Heart left ventricle (tissue), 16 donors: Measurements from ENCODE around the gene OLFM1. TPM values are rescaled to one million over a fixed set of nuclear protein-coding genes. Genes with fewer than 3 reads are reported as not detected.

Experiments
- ATAC-seq, 4 donors: fragments of 200-7000 bp; cut with Tn5 transposase; one replicate each; pipeline ENCODE4 v1.9.1; 2020 to 2022; ENCODE audit warnings: moderate library complexity in 4 of 4, mild to moderate bottlenecking in 3 of 4, moderate number of reproducible peaks in 1 of 4
- DNase-seq, 5 donors: peaks; one replicate each; pipeline ENCODE4 v3.0.0-alpha.2; 2020
- H3K27ac ChIP-seq, 12 donors: fragments of 200-600 bp; sonication (generic) in 4 of 12; one replicate each; pipeline versions ENCODE4 v1.5.0 to v1.8.0; 2016 to 2022; ENCODE audit warnings: mild to moderate bottlenecking in 2 of 12
- H3K27me3 ChIP-seq, 9 donors: fragments of 200-600 bp; sonication (generic) in 2 of 9; one replicate each; pipeline versions ENCODE4 v1.5.1 to v1.8.0; 2016 to 2022; ENCODE audit warnings: mild to moderate bottlenecking in 3 of 9
- H3K36me3 ChIP-seq, 9 donors: fragments of 200-600 bp; sonication (generic) in 2 of 9; one replicate each; pipeline versions ENCODE4 v1.5.0 to v1.8.0; 2018 to 2022; ENCODE audit warnings: mild to moderate bottlenecking in 2 of 9
- H3K4me1 ChIP-seq, 12 donors: fragments of 200-600 bp; sonication (generic) in 4 of 12; one replicate each; pipeline versions ENCODE4 v1.5.0 to v1.8.0; 2016 to 2022; ENCODE audit warnings: mild to moderate bottlenecking in 3 of 12
- H3K4me3 ChIP-seq, 12 donors: fragments of 200-600 bp; sonication (generic) in 4 of 12; one replicate each; pipeline versions ENCODE4 v1.5.0 to v1.8.0; 2017 to 2022; ENCODE audit warnings: mild to moderate bottlenecking in 9 of 12, moderate library complexity in 4 of 12
- H3K9me3 ChIP-seq, 12 donors: fragments of 200-600 bp; sonication (generic) in 4 of 12; one replicate each; pipeline versions ENCODE4 v1.5.0 to v1.8.0; 2016 to 2022; ENCODE audit warnings: mild to moderate bottlenecking in 1 of 12
- POLR2A ChIP-seq, 2 donors: fragments of 450-650 bp; IDR thresholded peaks; one replicate each; pipeline ENCODE4 v1.6.1; 2017; ENCODE audit warnings: antibody characterized with exemption in 2 of 2, mild to moderate bottlenecking in 2 of 2, moderate library complexity in 2 of 2
- WGBS, 4 donors: extraction: QIAGEN DNeasy Blood & Tissue Kit in 2 of 4; methylation state at CpG; one replicate each; pipeline versions ENCODE4 v1.1.5 to v1.1.7; 2013 to 2018; 5-methylcytosine and 5-hydroxymethylcytosine counted together
- intact Hi-C, 10 donors: fragments of 100-400 bp; cut with DNase I; formaldehyde crosslinking; loops; one replicate each; pipeline versions ENCODE4 v1.11.1 to v1.14.2; 2022
- polyA plus RNA-seq, 2 donors: library from polyadenylated mRNA; stranded (reverse); fragments of 200-250 nt; gene quantifications; one replicate each; pipeline ENCODE4 v1.2.3, GENCODE V29; 2013
- total RNA-seq, 9 donors: library from RNA; depleted of rRNA in 2 of 9; stranded (reverse); fragments of >200 nt in 2 of 9; fragmentation: NEBNext Ultra II Directional in 3 of 9; extraction: Animal tissue kit (Norgen Biotek cat#: 25700) in 3 of 9; gene quantifications; one replicate each; pipeline versions ENCODE4 v1.1.0 to v1.2.4, GENCODE V29; 2016 to 2023
- TF ChIP-seq, protein P1 (sequence below), 12 donors: fragments of 200-600 bp; sonication (generic) in 4 of 12; IDR thresholded peaks; one replicate each; pipeline versions ENCODE4 v1.5.0 to v1.8.0; 2018 to 2022; ENCODE audit warnings: antibody characterized with exemption in 12 of 12, mild to moderate bottlenecking in 5 of 12
- donor health status: ischemic (EF 13 %, LVEDD 7.1; RV severe dilation, severe dysfunction).
- donor health status: healthy with polysubstance abuse.
- donor health status: DM: no; HTN: yes; CAD: no.
- donor health status: DM: no; HTN: no; CAD: no.
- donor health status: ischemic (EF 25% LVEDD 6.9; RV normal size, moderate dysfunction).
- donor health status: ischemic (EF 25% LVEDD 5.7; RV mildly dilated, moderate dysfunction).
- donor health status: healthy.
- donor health status: DM: yes; HTN: yes; CAD: no.
- donor health status: ischemic (EF 35%, LVEDD 5.7; RV mildly dilated, moderate dysfunction).
- donor health status: nonischemic (EF 11% LVEDD 7.7; RV severe dilation, severe dysfunction).
- donor health status: DM: yes; HTN: yes; CAD: no.
- donor health status: PGD.
- donor health status: ischemic (EF 29% LVEDD 5.4; RV normal size, mild dysfunction).
- donor health status: nonischemic (EF 23%, LVEDD 6.1; RV moderate dilation, normal function).

The OLFM1 gene
- total and polyA plus RNA-seq, 11 donors, result 3.5 to 11.8 (median 8.1) TPM

DNA sequence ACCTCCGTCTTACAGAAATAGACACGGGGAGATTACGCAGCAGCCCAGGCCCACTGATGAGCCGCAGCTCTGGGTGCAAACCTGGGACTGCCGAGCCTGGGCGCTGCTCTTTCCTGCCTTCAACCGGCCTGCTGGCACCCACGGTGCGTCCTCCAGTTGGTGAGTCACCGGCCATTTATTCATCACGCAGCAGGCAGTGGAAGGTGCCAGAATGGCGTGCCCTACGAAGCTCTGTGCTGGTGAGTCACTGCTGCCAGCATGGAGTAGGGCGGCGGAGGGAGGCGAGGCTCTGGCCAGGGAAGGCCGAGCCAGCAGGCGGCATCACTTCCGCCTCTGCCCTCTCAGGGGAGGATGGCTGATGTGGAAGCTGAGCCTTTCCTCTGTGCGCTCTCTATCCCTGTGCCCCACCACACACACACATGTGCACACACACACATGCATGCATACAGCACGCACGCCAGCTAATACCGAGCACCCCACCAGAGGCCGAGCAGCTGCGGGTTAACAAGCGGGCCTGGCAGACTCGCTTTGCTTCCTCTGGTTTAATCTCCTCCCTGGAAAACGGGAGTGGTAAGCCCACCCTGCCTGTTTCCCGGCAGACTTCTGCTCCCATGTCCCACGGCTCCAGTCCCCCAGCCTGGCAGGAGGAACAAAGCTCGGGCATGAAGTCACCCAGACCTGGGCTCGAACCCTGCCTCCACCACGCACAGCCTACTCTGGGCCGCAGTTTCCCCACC is 39.2 kb downstream of the OLFM1 start:
- H3K36me3 ChIP-seq, result no peaks in the 10 kb centered on the region
- H3K27me3 ChIP-seq, result peaks cover 0 to 28% (median 2%) of the 10 kb centered on the region in 9 donors
- TF ChIP-seq POLR2A (IDR thresholded peaks at IDR 0.05), result no peak
- TF ChIP-seq, protein P1, sequence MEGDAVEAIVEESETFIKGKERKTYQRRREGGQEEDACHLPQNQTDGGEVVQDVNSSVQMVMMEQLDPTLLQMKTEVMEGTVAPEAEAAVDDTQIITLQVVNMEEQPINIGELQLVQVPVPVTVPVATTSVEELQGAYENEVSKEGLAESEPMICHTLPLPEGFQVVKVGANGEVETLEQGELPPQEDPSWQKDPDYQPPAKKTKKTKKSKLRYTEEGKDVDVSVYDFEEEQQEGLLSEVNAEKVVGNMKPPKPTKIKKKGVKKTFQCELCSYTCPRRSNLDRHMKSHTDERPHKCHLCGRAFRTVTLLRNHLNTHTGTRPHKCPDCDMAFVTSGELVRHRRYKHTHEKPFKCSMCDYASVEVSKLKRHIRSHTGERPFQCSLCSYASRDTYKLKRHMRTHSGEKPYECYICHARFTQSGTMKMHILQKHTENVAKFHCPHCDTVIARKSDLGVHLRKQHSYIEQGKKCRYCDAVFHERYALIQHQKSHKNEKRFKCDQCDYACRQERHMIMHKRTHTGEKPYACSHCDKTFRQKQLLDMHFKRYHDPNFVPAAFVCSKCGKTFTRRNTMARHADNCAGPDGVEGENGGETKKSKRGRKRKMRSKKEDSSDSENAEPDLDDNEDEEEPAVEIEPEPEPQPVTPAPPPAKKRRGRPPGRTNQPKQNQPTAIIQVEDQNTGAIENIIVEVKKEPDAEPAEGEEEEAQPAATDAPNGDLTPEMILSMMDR (IDR thresholded peaks at IDR 0.05), result no peak
- WGBS, 4 donors, result 77 to 81% (median 79%) methylated on average over 22 to 34 of the region's 34 CpGs
- intact Hi-C loops, result no loop called here
- no peak for DNase-seq
- H3K4me1 ChIP-seq, result no peaks in the 10 kb centered on the region
- H3K27ac ChIP-seq, result no peak overlapping the region
- no peaks in the 10 kb centered on the region for H3K9me3 ChIP-seq
- H3K4me3 ChIP-seq, result no peak overlapping the region
- peak in 1 of 4 donors; percentile 18 for ATAC-seq

DNA sequence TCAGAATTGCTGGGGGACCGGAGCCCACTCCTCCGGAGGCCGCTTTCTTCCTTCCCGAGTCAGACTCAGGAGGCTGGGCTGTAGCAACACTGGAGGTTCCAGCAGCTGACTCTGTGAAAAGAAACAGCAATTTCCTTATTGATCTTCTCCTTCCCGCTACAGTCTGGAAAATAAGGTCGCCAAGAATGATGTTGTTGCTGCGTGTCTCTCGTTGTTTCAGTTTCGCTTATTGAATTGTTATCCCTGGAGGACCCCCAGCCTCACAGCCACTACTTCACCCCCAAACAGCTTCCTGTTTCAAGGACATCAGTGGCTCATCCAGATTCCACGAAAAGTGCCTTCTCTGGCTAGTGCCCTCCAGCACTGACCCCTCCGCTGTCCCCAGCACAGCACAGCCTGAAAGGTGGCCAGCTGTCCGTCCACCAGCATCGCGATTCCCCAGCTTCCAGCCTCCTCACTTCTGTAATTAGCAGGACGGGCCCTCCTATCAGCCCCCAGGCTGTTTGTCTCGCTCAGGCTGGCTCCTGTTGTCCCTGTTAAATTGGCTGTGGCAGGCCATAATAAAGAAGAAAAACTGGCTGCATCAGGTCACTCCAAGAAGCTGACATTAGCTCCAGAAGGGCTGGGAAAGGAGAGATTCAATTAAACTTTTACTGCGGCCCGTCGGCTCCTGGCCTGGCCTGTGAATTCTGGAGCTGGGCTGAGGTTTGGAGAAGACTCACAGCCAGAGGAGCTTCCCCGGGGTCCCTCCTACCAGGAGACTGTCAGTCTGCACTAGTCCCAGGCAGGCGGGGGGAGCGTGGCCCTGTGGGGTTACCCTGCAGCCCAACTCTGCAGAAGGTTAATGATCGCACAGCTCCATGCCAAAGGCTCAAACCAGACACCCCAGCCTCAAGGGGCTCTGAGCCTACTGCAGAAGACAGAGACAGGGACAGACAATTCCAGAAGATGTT is 40.5 kb downstream of the OLFM1 start:
- 59 to 71% (median 63%) methylated on average over 22 to 23 of the region's 23 CpGs for WGBS, 4 donors
- Histone ChIP-seq H3K4me3 (no peak overlapping the region), H3K27me3 (peaks cover 0 to 42% (median 5%) of the 10 kb centered on the region in 9 donors), H3K9me3 (no peaks in the 10 kb centered on the region), H3K4me1 (no peaks in the 10 kb centered on the region), H3K27ac (no peak overlapping the region), H3K36me3 (no peaks in the 10 kb centered on the region)
- TF ChIP-seq, protein P1 (IDR thresholded peaks at IDR 0.05), result no peak
- TF ChIP-seq POLR2A (IDR thresholded peaks at IDR 0.05), result no peak
- no peak for ATAC-seq
- intact Hi-C loops, result no loop called here
- no peak for DNase-seq

DNA sequence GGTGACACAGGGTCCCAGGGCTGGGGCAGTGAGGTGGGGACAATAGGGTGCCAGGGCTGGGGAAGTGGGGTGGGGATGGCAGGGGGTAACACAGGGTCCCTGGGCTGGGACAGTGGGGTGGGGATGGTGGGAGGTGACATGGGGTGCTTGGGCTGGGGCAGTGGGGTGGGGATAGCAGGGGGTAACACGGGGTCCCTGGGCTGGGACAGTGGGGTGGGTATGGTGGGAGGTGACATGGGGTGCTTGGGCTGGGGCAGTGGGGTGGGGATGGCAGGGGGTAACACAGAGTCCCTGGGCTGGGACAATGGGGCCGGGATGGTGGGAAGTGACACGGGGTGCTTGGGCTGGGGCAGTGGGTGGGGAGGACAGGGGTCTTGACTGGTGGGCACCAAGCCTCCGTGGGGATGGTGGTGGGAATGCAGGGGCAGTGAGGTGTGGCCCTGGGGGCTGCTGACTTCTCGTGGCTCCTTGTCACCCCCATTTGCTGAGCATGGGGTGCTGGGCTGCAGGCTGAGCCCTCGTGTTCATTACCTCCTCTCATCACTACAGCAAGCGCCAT is 41.7 kb downstream of the OLFM1 start:
- no peaks in the 10 kb centered on the region for H3K4me1 ChIP-seq
- TF ChIP-seq, protein P1 (IDR thresholded peaks at IDR 0.05), result no peak
- no peaks in the 10 kb centered on the region for H3K36me3 ChIP-seq
- ATAC-seq (peak in 1 of 4 donors; percentile 31), DNase-seq (no peak)
- peaks cover 0 to 54% (median 12%) of the 10 kb centered on the region in 9 donors for H3K27me3 ChIP-seq
- intact Hi-C loops, result no loop called here
- 83 to 89% (median 88%) methylated on average over 7 of the region's 7 CpGs for WGBS, 4 donors
- H3K4me3 ChIP-seq, result no peak overlapping the region
- H3K27ac ChIP-seq, result no peak overlapping the region
- no peaks in the 10 kb centered on the region for H3K9me3 ChIP-seq
